Endodermal cell (in vitro differentiated cells): ENCODE measurements around the gene DOCK4. TPM values are rescaled to one million over a fixed set of nuclear protein-coding genes. Genes with fewer than 3 reads are reported as not detected.
A peak's percentile ranks its signal among the peaks of the same experiment; 100 is the strongest.

Experiments used
- DNase-seq: peaks from one replicate; pipeline ENCODE4 v3.0.0-alpha.2; 2017
- H3K27ac ChIP-seq: 2 replicates; pipeline ENCODE4 v1.5.1; 2013; ENCODE audit warnings: mild to moderate bottlenecking, low read depth, low read length, moderate library complexity
- H3K27me3 ChIP-seq: 2 replicates; pipeline ENCODE4 v1.6.1; 2013; ENCODE audit warnings: mild to moderate bottlenecking, low read length, moderate library complexity; ENCODE audit not compliant: insufficient read depth, control insufficient read depth, poor library complexity, severe bottlenecking
- H3K36me3 ChIP-seq: 2 replicates; pipeline ENCODE4 v1.7.0; 2013; ENCODE audit warnings: mild to moderate bottlenecking, low read length, moderate library complexity; ENCODE audit not compliant: control insufficient read depth, insufficient read depth
- H3K4me1 ChIP-seq: one replicate; pipeline ENCODE4 v1.7.0; 2013; ENCODE audit warnings: low read length; ENCODE audit not compliant: control insufficient read depth, insufficient read depth
- H3K4me3 ChIP-seq: 2 replicates; pipeline ENCODE4 v1.5.1; 2013; ENCODE audit warnings: mild to moderate bottlenecking, low read length, moderate library complexity
- H3K9ac ChIP-seq: 2 replicates; pipeline ENCODE4 v1.6.1; 2013; ENCODE audit warnings: mild to moderate bottlenecking, low read length, moderate library complexity; ENCODE audit not compliant: poor library complexity, severe bottlenecking; ENCODE audit errors: extremely low read depth
- H3K9me3 ChIP-seq: 2 replicates; pipeline ENCODE4 v1.6.1; 2013; ENCODE audit warnings: mild to moderate bottlenecking, low read length, moderate library complexity; ENCODE audit not compliant: control insufficient read depth
- H3K27ac Mint-ChIP-seq: 2 replicates; pipeline ENCODE4 v1.8.0; 2020; ENCODE audit warnings: mixed read lengths
- H3K27me3 Mint-ChIP-seq: 2 replicates; pipeline ENCODE4 v1.8.0; 2021; ENCODE audit warnings: mild to moderate bottlenecking, mixed read lengths; ENCODE audit not compliant: insufficient read depth
- H3K36me3 Mint-ChIP-seq: 2 replicates; pipeline ENCODE4 v1.8.0; 2020; ENCODE audit warnings: low read depth, mixed read lengths
- H3K4me1 Mint-ChIP-seq: 2 replicates; pipeline ENCODE4 v1.8.0; 2020; ENCODE audit warnings: mixed read lengths
- H3K4me3 Mint-ChIP-seq: 2 replicates; pipeline ENCODE4 v1.8.0; 2020; ENCODE audit warnings: mild to moderate bottlenecking, moderate library complexity, mixed read lengths
- H3K9me3 Mint-ChIP-seq: 2 replicates; pipeline ENCODE4 v1.8.0; 2020; ENCODE audit warnings: mild to moderate bottlenecking, mixed read lengths
- WGBS, 2 experiments: methylation state at CpG; one replicate each; pipeline versions ENCODE4 v1.1.5 to v1.1.7; 2013; ENCODE audit warnings: missing lambda C conversion rate in 2 of 2, mixed read lengths in 1 of 2; ENCODE audit not compliant: insufficient coverage in 1 of 2, insufficient read length in 1 of 2; 5-methylcytosine and 5-hydroxymethylcytosine counted together
- total RNA-seq, 2 donors: library from RNA; stranded (reverse); fragmentation: NEBNext Ultra II Directional in 1 of 2; extraction: Animal tissue kit (Norgen Biotek cat#: 25700) in 1 of 2; gene quantifications; 2 replicates in 1 of 2; 3 replicates in 1 of 2; pipeline ENCODE4 v1.2.1, GENCODE V29; 2021
- TF ChIP-seq, protein P1 (sequence below): fragments of 200-600 bp; sonication (generic); conservative IDR thresholded peaks from 2 replicates; pipeline ENCODE4 v1.5.0; 2021; ENCODE audit warnings: antibody characterized with exemption, mild to moderate bottlenecking

DOCK4 gene
- total RNA-seq, 2 donors from 2014 or later, result 11.2 to 15.3 TPM

DNA sequence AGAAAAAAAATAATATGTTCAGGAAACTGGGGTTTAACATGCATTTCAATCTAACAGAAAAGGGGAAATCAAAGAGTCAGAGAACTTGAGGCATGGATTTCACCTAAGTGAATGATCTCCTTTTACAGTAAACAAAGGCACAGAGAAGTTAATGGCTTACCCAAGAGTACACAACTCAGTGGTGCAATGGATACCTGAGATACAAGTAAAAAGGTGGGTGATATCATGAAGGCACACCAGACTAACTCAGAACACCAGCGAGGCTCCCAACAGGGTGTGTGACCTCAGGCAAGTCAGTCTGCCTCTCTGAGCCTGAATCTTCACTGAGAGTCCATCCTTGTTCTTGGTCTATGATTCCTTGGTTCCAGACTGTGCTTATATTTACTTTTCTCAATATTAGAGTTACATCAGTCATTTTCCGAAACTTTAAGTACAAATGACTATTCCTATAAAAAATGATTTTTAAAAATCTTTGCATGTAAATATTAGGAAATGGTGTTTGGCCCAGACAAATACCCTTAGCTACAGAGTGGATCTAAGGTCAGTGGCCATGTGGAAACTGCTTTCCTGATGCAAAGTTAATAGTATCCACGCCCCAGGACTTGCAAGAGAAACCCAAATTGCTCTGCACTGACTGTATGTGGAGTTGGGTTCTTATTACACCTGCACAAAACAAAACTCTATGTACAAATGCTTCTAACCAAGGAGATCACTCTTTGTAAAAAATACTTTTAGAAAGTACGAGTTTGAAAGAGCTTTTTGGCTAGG lies 361.1 kb downstream of the DOCK4 start:
- H3K4me1 Mint-ChIP-seq, result peaks cover 11% of the 10 kb centered on the region
- H3K9ac ChIP-seq, result no peak overlapping the region
- H3K36me3 ChIP-seq, result peaks cover 3% of the 10 kb centered on the region
- WGBS, 2 experiments, result 91 to 100% methylated on average over 1 to 3 of the region's 4 CpGs
- no peak overlapping the region for H3K4me3 Mint-ChIP-seq
- no peaks in the 10 kb centered on the region for H3K4me1 ChIP-seq
- DNase-seq, result no peak
- TF ChIP-seq, protein P1, sequence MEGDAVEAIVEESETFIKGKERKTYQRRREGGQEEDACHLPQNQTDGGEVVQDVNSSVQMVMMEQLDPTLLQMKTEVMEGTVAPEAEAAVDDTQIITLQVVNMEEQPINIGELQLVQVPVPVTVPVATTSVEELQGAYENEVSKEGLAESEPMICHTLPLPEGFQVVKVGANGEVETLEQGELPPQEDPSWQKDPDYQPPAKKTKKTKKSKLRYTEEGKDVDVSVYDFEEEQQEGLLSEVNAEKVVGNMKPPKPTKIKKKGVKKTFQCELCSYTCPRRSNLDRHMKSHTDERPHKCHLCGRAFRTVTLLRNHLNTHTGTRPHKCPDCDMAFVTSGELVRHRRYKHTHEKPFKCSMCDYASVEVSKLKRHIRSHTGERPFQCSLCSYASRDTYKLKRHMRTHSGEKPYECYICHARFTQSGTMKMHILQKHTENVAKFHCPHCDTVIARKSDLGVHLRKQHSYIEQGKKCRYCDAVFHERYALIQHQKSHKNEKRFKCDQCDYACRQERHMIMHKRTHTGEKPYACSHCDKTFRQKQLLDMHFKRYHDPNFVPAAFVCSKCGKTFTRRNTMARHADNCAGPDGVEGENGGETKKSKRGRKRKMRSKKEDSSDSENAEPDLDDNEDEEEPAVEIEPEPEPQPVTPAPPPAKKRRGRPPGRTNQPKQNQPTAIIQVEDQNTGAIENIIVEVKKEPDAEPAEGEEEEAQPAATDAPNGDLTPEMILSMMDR, result no peak
- no peaks in the 10 kb centered on the region for H3K27me3 Mint-ChIP-seq
- H3K36me3 Mint-ChIP-seq, result peaks cover 30% of the 10 kb centered on the region
- H3K9me3 ChIP-seq, result peaks cover 8% of the 10 kb centered on the region
- no peak overlapping the region for H3K4me3 ChIP-seq
- H3K27me3 ChIP-seq, result no peaks in the 10 kb centered on the region
- peaks cover 12% of the 10 kb centered on the region for H3K9me3 Mint-ChIP-seq
- no peak overlapping the region for H3K27ac ChIP-seq
- no peak overlapping the region for H3K27ac Mint-ChIP-seq

DNA sequence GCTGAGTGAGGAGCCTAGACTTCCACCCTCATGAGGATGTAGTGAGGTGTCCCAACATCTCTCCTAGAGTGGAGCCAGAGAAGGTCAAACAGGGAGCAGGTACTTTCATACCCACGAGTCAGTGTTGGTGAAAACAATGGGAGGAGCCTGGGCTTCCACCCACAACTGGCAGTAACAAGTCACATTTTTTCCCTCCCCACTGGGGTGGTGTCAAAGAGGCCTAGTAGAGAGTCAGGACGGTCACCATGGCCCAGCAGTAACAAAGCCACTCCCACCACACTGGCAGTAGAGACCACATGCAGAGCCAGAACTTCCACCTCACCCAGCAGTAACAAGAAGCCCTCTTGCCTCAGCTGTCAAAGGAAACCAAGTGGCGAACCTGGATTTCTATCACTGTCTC lies 363.7 kb downstream of the DOCK4 start:
- H3K4me3 Mint-ChIP-seq, result no peak overlapping the region
- no peaks in the 10 kb centered on the region for H3K27me3 ChIP-seq
- H3K27ac Mint-ChIP-seq, result no peak overlapping the region
- H3K36me3 ChIP-seq, result peaks cover 3% of the 10 kb centered on the region
- no peak overlapping the region for H3K4me3 ChIP-seq
- 80 to 84% methylated on average over 1 to 3 of the region's 3 CpGs for WGBS, 2 experiments
- H3K9ac ChIP-seq, result no peak overlapping the region
- no peaks in the 10 kb centered on the region for H3K9me3 ChIP-seq
- H3K36me3 Mint-ChIP-seq, result peaks cover 13% of the 10 kb centered on the region
- no peaks in the 10 kb centered on the region for H3K9me3 Mint-ChIP-seq
- no peaks in the 10 kb centered on the region for H3K27me3 Mint-ChIP-seq
- no peak overlapping the region for H3K27ac ChIP-seq
- TF ChIP-seq, protein P1, result no peak
- H3K4me1 ChIP-seq, result no peaks in the 10 kb centered on the region
- H3K4me1 Mint-ChIP-seq, result peaks cover 6% of the 10 kb centered on the region
- DNase-seq, result peak; percentile 51

- Histone ChIP-seq H3K27ac (no peak overlapping the region), H3K9ac (no peak overlapping the region), H3K27me3 (no peaks in the 10 kb centered on the region), H3K4me3 (no peak overlapping the region), H3K36me3 (peaks cover 3% of the 10 kb centered on the region), H3K9me3 (peaks cover 4% of the 10 kb centered on the region), H3K4me1 (no peaks in the 10 kb centered on the region)
- Mint-ChIP-seq H3K9me3 (peaks cover 3% of the 10 kb centered on the region), H3K4me3 (no peak overlapping the region), H3K27ac (no peak overlapping the region), H3K27me3 (no peaks in the 10 kb centered on the region), H3K4me1 (peaks cover 6% of the 10 kb centered on the region), H3K36me3 (peaks cover 10% of the 10 kb centered on the region)
- WGBS, 2 experiments, result 88 to 93% methylated on average over 3 to 5 of the region's 5 CpGs
- no peak for DNase-seq
- TF ChIP-seq, protein P1, result no peak
These were observed 364.5 kb downstream of the DOCK4 start for GRCh38 chr7:111841596-111842205.
